HL-60/S4 treated with retinoic acid at 250 ng/mL for 4 days and 3 days (cell line): ENCODE measurements around the gene ACSM6.
"Not testable (repeated sequence)": the region's sequence is repeated elsewhere in the genome, so short reads cannot be mapped to it uniquely, and the experiment has no call there.

Experiments used
- in situ Hi-C: fragments of 300-500 bp; cut with MboI; formaldehyde crosslinking; loops from 2 replicates; pipeline ENCODE4 v1.7.0; 2022; ENCODE audit warnings: low sequenced_read_pairs

The ACSM6 gene

DNA sequence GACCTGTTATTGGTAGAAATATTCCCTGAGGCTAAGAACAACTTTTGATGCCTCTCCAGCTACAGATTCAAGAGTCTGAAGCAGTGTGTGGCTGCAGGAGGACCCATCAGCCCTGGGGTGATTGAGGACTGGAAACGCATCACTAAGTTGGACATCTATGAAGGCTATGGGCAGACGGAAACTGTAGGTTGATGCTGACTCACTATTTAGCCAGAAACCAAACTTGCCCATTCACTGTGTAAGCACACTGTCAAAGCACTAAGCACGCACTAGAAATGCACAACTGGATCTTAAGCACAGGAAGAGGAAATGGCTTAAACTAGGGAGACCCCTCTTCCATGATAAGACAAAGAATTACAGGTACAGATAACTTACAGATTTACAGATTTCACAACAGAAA is 20.8 kb downstream of the ACSM6 start:
- in situ Hi-C loops: no loop called here

DNA sequence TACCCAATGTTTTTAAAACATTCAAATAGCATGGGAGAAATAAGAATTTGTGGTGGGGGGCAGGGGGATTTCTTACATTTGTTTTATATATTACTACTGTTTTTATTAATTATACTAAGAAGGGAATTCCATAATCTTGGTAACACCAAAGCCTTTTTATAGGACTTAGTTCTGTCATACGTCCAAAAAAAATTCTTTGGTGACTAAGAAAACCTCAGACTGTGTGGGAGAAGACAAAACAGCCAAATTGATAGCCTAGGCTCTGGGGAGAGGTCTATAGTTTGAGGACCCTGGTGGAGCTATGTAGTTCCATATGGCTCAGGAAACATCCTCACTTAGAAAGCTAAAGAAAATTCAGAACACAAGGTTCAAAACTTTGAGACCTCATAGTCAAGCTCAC is 23.4 kb downstream of the ACSM6 start:
- in situ Hi-C loops: no loop called here

DNA sequence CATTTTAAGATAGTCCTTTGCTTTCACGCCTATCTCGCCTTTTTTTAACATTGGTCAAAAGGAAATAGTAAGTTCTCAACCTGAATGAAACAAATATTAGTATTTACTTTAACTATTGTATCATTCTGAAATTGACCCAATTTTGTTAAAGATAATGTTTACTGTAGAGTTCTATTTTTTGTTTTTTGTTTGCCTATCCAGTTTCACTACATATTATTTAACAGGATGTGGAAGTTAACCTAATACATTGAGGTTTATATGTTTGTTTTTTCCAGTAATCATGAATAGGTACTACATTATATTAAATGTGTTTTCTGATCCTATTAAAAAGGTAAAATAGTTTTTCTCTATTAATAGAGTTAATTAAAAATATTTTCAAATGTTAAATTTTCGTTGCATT is 26.5 kb downstream of the ACSM6 start:
- in situ Hi-C loops: no loop called here

DNA sequence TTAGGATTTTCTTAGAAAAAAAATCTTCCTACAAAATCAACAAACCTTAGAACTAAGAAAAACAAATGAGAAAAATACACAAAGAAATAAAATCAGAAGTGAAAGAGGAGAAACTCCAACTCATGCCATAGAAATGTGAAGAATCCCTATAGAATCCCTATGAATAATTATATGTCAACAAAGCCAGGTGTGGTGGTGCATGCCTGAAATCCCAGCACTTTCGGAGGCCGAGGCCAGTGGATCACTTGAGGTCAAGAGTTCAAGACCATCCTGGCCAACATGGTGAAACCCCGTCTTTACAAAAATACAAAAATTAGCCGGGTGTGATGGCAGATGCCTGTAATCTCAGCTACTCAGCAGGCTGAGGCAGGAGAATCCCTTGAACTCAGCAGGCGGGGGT is 27.1 kb downstream of the ACSM6 start:
- in situ Hi-C loops: no loop called here

DNA sequence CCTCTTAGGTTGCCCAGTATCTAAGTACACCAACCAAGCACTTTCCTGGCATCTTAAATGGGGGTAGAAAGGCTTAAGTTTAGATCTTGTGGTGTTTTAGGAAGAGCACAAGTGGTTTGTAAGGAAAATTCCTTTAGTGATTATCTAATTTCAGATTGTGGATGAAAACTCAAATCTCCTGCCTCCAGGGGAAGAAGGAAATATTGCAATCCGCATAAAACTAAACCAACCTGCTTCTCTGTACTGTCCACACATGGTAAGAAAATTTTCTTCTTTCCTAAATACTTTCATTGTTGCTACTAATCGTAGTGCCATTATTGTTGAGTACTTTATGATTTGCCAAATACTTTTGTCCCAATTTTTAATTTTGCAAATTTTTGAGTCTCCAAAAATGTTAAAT is 31.1 kb downstream of the ACSM6 start:
- in situ Hi-C loops: no loop called here

DNA sequence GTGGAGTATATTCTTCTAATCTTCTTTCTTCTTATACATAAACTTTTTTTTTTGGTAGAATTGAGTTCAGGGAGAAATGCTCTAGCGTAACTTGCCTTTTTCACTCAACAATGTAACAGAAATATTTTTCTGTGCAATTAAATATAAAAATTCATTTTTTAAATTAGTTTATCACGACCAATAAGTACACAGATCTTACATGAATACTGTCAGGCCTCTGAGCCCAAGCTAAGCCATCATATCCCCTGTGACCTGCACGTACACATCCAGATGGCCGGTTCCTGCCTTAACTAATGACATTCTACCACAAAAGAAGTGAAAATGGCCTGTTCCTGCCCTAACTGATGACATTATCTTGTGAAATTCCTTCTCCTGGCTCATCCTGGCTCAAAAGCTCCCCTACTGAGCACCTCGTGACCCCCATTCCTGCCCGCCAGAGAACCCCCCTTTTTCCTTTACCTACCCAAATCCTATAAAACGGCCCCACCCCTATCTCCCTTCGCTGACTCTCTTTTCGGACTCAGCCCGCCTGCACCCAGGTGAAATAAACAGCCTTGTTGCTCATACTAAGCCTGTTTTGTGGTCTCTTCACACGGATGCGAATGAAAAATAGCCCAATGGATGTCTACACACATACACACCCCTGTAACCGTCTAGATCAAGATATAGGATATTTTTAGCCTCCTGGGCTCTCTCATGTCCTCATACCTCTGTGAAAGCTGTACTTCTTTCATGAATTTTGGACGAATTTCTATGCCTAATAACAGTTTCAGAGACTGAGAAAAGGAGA is 35.1 kb downstream of the ACSM6 start:
- in situ Hi-C loops: not testable (repeated sequence)

DNA sequence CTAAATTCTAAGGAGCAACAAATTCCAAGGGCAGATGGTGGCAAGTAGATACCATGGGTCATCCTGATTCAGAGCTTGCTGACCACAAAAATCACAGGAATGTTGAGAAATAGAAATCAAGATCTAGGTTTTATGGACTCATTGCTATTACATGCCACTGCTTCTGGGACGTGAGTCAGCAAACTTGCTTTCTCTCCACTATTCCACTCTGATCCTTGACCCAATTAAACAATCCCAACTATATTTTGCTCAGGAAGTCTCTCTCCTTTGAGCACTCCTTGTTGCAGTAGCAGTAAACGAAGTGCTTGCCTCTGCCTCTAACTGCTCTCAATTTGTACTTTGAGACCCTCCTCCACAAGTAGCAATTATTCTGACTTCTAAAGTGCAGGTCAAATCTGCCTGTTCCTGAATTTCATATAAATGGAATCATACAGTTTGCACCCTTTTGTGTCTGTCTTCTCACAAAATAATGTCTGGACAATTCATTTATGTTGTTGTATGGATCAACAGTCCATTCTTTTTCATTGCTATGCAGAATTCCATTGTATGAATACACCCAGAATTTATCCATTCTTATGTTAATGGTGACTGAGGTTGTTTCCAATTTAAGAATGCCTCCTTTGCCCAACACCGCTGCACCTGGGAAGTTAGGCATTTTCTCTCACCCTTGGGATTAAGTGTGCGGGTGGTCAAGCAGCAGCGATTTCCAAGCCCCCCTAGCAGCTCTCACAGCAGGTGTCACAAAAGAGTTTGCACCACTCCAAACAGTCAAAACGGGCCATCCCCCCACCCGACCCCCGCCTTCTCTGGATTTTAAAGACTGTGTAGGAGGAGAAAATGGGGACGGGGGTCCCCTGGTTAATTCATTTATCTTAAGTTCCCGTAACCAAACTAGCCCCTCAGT is 35.9 kb downstream of the ACSM6 start:
- in situ Hi-C loops: no loop called here

DNA sequence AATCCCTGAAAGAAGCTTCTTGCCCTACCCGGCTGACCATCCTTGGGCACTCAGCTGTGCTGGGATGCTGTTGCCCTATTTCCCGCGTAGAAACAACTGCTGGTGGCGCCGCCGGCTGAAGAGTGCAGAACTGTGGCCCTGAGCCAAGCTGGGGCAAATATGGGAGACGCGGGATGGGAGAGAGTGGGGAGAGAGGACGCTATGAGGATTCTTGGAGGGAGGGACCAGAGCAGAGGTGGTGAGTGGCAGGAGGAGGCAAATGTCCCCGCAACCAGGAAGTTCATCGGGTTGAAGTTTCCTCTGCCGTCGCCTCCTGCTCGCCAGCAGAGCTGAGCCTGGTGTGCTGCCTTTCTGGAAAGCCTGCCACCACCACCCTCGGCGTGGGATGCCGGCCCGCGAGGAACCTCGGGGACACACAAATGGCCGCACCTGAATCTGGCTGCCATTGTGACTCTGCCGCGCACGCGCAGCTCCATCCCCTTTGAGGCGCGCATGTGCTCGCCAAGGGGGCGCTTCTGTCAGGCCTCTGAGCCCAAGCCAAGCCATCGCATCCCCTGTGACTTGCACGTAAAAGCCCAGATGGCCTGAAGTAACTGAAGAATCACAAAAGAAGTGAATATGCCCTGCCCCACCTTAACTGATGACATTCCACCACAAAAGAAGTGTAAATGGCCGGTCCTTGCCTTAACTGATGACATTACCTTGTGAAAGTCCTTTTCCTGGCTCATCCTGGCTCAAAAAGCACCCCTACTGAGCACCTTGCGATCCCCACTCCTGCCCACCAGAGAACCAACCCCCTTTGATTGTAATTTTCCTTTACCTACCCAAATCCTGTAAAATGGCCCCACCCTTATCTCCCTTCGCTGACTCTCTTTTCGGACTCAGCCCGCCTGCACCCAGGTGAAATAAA is 36.9 kb downstream of the ACSM6 start:
- in situ Hi-C loops: not testable (repeated sequence)

DNA sequence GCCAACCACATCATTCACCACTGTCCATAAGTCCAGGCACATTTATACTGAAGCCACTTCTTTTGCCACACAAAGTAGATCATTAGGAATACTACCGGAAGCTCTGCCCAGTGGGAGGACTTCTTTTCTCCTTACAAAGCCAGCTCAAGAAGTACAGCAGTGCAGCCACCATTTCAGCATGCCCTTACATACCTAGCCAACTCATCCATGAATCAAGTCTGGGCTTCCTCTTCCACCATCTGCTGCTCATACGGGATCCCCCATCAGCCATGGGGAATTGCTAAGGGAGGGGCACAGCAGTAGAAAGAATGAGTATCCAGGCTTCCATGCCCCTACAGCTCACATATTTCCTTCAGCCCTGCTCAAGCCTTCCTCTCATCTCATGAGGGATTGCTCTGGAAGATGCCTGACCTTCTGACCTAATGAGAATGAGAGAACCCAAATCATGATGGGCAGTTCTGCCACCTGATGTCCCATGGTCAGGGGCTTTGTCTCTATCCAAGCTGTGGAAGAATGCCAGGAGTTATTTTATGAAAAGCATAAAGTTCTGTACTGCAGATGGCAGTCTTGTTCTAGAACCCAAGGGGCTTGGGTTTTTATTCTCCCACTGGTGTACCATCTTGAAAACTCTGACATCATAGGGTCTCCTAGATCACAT is 39.5 kb downstream of the ACSM6 start:
- in situ Hi-C loops: no loop called here

DNA sequence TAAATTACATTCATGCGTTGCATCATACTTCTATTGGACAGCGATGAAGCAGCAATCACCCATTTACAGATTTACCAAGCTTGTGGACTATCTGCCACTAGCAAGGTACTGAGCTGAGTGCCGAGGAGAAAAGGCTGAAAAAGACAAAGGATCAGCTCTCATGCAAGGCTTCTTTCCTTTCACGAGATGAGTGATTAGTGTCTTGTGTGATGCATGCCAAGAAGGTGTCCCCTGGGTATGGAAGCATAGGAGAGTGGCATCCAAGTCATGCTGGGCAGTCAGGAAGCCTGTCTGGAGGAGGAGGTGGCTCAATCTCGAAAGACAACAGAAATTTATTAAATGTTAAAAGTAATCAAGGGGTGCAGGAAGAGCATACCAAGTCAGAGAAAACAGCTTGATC is 40.9 kb downstream of the ACSM6 start:
- in situ Hi-C loops: no loop called here

DNA sequence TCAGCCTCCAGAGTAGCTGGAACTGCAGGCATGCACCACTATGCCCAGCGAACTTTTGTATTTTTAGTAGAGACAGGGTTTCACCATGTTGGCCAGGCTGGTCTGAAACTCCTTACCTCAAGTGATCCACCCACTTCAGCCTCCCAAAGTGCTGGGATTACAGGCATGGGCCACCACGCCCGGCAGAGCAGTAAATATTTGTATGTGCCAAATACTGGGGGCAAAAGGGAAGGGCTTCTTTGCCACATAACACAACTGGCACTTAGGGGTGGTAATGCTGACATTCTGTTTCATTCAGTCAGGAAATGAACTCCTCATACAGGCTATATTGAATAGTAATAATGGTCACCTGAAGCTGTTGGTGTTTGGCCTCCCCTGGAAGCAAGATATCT is 41.6 kb downstream of the ACSM6 start:
- in situ Hi-C loops: no loop called here

DNA sequence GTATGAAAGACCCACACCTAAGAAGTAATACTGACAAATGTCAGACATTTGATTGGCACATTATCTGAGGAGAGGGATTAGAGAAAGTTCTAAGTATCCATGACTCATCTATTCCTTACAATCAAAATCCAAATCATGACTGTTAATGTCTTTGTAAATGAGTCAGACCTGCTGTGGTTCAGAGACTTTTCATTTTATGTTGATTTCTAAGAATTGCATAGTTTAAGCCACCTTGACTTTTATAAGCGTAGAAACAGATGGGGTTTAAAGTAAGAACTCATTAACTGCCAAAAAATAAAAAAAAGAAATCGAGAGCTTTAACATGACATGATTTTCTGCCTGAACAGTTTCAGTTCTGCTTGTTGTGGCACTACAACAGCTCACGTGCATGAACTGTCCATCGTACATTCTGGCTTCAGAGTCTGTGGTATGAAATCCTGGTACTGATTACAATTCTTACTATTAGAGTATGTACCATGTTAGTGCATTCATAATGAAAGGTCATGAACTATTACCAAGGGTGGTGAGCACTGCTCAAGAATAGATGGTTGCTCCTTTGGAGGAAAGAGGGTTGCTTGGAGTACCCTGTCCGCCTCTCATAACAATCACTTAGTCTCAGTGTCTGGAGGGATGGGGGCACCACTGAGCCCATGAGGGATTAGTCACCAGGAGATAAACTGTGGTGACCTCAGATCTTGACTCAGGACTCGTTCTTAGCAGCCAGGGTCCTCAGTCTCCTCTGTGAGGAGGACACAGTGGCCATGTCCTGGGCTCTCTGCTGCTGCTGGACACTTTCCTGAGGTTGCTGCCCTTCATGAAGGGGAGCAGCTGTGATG is 42.2 kb downstream of the ACSM6 start:
- in situ Hi-C loops: no loop called here

DNA sequence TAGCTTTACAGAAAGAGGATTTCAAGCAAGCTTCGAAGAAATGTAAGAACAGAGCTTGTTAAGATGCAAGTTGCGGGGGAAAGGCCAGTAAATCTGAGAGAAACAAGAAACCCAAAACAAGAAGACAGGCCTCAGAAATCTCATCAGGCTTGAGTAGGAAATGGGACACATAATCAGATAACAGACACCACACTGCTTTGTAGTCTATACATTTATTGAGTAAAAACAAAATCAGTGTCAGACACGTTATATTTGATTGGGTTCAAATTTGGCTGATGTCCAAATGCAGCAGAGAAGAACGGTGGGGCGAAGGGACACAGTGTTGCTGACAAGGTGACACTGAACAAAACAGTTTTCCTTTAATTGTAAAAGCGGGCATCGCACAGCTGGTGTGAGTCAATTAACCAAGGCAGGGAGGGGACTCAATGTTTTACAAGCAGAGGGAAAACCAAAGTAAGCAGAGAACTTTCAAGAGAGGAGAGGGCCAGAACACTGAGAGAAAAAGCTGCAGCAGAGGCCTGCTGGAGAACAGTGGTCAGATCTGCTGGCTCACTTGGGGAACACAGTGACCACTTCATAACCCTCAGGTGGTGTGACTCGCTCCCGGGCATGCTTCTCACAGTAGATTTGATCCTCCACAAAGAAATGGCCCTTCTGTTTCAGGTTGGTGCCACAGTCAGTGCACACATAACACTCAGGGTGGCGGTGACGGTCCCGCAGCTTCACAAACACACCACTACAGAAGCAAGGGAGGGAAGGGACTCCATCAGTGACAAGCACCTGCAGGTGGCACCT is 43.5 kb downstream of the ACSM6 start:
- in situ Hi-C loops: no loop called here

DNA sequence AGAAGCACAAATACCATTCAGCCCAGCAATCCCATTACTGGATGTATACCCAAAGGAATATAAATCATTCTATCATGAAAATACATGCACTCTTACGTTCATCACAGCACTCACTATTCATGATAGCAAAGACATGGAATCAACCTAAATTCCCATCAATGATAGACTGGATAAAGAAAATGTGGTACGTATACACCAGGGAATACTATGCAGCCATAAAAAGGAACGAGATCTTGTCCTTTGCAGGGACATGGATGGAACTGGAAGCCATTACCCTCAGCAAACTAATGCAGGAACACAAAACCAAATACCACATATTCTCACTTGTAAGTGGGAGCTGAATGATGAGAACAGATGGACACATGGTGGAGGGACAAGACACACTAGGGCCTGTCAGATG is 46.1 kb downstream of the ACSM6 start:
- in situ Hi-C loops: not testable (repeated sequence)

DNA sequence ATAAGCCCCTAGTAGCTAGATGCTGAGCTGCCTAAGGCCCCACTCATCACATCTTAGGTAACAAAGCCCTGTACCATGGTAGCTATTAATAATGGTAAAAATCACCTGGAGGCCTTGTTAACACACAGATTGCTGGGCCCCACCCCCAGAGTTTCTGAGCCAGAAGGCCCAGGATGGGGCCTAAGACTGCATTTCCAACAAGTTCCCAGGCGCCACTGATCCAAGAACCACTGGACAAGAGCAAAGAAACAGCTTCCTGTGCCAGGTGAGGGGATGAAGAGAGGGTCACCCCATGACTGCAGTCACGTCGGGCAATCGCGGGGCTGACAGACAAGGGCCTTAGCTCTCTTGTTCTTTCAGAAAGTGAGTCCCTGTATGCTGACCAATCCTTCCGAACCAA is 46.8 kb downstream of the ACSM6 start:
- in situ Hi-C loops: no loop called here

DNA sequence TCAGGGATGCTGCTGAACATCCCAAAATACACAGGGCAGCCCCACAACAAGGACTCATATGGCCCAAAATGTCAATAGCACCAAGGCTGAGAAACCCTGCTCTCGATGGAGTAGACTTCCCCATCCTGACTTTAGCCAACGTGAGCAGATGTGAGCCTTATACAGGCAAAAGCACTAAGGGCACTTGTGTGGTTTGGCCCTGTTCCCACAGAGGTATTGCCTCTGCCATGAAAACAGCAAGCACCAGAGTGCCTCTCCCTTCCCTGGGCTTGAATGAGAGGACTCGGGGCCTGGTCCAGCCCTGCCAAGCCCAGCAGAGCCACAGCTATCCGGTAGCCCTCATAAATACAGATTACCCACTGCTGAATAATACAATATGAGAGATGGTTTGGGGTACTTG is 47.5 kb downstream of the ACSM6 start:
- in situ Hi-C loops: no loop called here

DNA sequence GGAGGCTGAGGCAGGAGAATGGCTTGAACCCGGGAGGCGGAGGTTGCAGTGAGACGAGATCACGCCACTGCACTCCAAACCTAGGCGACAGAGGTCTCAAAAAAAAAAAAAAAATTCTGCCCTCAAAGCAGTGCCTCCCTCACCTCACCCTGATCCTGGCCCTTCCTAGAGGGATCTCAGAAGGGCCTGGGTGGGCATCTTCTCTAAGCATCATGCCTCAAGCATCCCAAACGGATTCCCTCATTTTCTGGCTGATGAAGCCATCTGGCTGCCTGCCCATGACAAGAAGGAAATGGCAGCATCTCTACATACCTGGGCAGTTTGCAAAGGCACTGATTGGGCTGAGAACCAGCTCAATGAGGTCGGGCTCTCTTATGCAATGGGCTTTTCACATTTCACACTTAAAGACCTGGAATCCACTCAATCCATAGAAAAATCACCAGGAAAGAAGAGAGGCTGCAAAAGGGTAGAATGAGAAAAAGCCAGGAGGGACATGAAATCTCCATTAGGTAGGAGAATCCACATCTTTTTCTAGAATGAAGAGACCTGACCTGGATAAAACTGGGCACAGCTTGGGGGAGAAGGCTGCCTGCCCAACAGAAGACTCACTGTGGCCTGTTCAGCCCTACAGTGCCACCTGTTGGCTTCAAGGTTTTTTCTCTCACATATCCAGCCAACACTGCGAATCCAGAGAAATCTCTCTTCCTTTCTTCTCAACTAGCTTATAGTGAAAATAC is 48.7 kb downstream of the ACSM6 start:
- in situ Hi-C loops: no loop called here

DNA sequence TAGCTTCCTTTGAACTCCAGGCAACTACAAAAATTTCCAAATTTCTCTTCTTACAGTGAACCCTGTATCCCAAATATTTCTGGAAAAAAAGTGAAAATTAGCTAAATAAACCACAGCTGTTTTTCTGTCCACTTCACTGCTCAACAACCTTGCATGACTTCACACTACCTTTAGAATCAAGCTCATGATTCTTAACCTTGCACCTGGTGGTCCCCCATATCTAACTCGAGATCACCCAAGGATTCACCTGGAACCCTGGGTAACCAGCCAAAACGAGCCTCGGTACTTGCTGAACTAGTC is 49.2 kb downstream of the ACSM6 start:
- in situ Hi-C loops: no loop called here

DNA sequence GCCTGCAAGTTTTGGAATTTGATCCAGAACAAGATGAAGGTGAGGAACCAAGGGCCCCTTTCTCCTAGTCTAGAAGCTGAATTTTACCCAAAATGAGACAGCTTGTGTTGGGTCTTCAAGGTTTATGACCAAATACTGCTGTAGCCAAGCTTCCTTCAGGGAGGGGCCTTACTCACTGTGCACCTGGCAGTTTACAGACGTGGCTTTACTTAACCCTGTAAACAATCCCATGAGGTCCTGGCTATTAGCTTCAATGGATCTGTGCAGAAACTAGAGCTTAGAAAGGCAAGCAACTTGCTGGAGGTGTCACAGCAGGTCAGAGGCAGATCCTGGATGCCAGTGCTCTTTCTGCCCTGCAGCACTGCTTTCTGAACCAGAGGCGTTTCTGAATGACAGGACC is 50.1 kb downstream of the ACSM6 start:
- in situ Hi-C loops: no loop called here
